T-helper 1 cell treated with Interleukin-12 subunit alpha and Interleukin-12 subunit beta and Interleukin-4 antibody, amounts not matched to agents 30 μg/mL and 1 μg/mL, for 36 hours (primary cell): ENCODE results near the gene ACTR5.

Source experiments
- H3K27ac Mint-ChIP-seq: one replicate; pipeline ENCODE4 v1.8.0; 2021; ENCODE audit warnings: mild to moderate bottlenecking, mixed read lengths
- H3K27me3 Mint-ChIP-seq: one replicate; pipeline ENCODE4 v1.8.0; 2021; ENCODE audit warnings: low read depth, mixed read lengths
- H3K36me3 Mint-ChIP-seq: one replicate; pipeline ENCODE4 v1.8.0; 2021; ENCODE audit warnings: low read depth, mixed read lengths
- H3K4me1 Mint-ChIP-seq: one replicate; pipeline ENCODE4 v1.8.0; 2021; ENCODE audit warnings: low read depth, mixed read lengths
- H3K4me3 Mint-ChIP-seq: one replicate; pipeline ENCODE4 v1.8.0; 2021; ENCODE audit warnings: mild to moderate bottlenecking, moderate library complexity, mixed read lengths
- H3K9me3 Mint-ChIP-seq: one replicate; pipeline ENCODE4 v1.8.0; 2021; ENCODE audit warnings: mixed read lengths

Gene ACTR5

DNA sequence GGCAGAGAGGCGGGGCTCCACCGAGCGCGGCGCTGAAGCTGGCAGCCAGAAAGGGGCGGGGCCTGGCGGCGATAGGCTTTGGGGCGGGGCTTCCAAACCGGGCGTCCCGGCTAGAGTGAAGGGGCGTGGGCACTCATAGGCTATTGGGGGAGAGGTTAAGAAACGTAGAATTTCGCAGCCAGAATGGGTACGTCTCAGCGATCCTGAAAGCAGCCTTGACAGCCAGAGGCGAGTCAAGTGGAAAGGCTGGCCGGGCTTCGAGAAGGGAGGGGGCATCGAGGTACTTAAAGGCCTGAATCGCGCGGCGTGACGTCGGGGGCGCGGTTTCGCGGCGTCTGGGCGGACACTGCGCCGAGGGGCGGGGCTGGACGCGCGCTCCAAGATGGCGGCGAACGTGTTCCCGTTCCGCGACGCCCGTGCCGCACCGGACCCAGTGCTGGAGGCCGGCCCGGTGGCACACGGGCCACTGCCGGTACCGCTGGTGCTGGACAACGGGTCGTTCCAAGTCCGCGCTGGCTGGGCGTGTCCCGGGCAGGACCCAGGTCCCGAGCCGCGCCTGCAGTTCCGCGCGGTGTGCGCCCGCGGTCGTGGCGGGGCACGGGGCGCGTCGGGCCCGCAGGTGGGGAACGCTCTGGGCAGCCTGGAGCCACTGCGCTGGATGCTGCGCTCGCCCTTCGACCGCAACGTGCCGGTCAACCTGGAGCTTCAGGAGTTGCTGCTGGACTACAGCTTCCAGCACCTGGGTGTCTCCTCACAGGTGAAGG is at the start of gene ACTR5:
Gene ACTR5 (plus strand): TSS at position 364 of the 764 bp plus-strand sequence. CDS start 19 bp downstream, at position 383.
- H3K27ac Mint-ChIP-seq = peak within 1 kb of the TSS; percentile 92
- H3K4me3 Mint-ChIP-seq = peak within 1 kb of the TSS; percentile 91
- peaks cover 11% of the 10 kb centered on the region for H3K36me3 Mint-ChIP-seq
- no peaks in the 10 kb centered on the region for H3K9me3 Mint-ChIP-seq
- peaks cover 21% of the 10 kb centered on the region for H3K4me1 Mint-ChIP-seq
- H3K27me3 Mint-ChIP-seq = peaks cover 18% of the 10 kb centered on the region

DNA sequence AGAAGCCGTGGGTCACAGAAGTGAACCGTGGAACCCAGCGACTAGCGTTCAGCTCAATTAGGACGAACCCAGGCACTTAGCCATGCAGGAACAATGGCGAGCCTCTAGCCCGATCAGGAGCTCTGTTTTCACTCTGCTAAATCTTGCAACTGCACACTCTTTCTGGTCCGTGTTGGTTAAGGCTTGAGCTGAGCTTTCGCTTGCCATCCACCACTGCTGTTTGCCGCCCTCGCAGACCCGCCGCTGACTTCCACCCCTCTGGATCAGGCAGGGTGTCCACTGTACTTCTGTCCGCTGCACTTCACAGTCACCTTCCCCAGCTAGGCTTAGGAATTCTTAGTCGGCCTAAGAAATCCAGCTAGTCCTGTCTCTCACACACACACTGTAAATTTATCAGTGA is 49.7 kb upstream of the ACTR5 start:
- Mint-ChIP-seq H3K36me3 (no peaks in the 10 kb centered on the region), H3K27ac (no peak overlapping the region), H3K27me3 (peaks cover 8% of the 10 kb centered on the region), H3K4me1 (no peaks in the 10 kb centered on the region), H3K4me3 (no peak overlapping the region), H3K9me3 (no peaks in the 10 kb centered on the region)

GRCh38 chr20:38700141-38700540 is 48.1 kb upstream of the ACTR5 start:
- Mint-ChIP-seq H3K27me3 (peaks cover 13% of the 10 kb centered on the region), H3K4me1 (no peaks in the 10 kb centered on the region), H3K36me3 (no peaks in the 10 kb centered on the region), H3K9me3 (no peaks in the 10 kb centered on the region), H3K27ac (no peak overlapping the region), H3K4me3 (no peak overlapping the region)

- H3K9me3 Mint-ChIP-seq = no peaks in the 10 kb centered on the region
- H3K36me3 Mint-ChIP-seq = no peaks in the 10 kb centered on the region
- H3K4me3 Mint-ChIP-seq = no peak overlapping the region
- H3K27me3 Mint-ChIP-seq = peaks cover 13% of the 10 kb centered on the region
- no peaks in the 10 kb centered on the region for H3K4me1 Mint-ChIP-seq
- no peak overlapping the region for H3K27ac Mint-ChIP-seq
Observed at GRCh38 chr20:38700926-38701325, 47.3 kb upstream of the ACTR5 start.

GRCh38 chr20:38703526-38703925 is 44.7 kb upstream of the ACTR5 start:
- Mint-ChIP-seq H3K4me3 (no peak overlapping the region), H3K27ac (no peak overlapping the region), H3K4me1 (no peaks in the 10 kb centered on the region), H3K36me3 (no peaks in the 10 kb centered on the region), H3K27me3 (peaks cover 13% of the 10 kb centered on the region), H3K9me3 (no peaks in the 10 kb centered on the region)

DNA sequence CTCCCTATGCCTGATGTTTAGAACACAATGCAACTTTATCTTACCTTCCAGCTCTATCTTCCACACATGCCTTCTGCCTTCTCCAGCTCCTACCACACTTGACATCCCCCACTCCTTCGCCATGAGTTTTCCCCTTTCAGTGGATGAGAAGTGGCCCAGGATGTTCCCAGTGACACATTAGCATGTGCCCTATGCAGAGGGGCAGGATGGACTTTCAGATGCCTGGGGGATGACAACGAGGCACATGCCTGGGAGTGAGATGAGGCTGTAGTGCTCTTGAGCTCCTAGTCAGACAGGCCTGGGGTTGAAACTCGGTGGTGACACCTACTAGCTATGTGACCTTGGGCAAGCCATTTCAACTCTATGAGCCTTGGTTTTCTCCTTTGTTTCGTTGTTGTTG is 44.1 kb upstream of the ACTR5 start:
- H3K36me3 Mint-ChIP-seq = no peaks in the 10 kb centered on the region
- H3K27ac Mint-ChIP-seq = no peak overlapping the region
- H3K9me3 Mint-ChIP-seq = no peaks in the 10 kb centered on the region
- H3K4me3 Mint-ChIP-seq = no peak overlapping the region
- H3K4me1 Mint-ChIP-seq = no peaks in the 10 kb centered on the region
- peaks cover 15% of the 10 kb centered on the region for H3K27me3 Mint-ChIP-seq

DNA sequence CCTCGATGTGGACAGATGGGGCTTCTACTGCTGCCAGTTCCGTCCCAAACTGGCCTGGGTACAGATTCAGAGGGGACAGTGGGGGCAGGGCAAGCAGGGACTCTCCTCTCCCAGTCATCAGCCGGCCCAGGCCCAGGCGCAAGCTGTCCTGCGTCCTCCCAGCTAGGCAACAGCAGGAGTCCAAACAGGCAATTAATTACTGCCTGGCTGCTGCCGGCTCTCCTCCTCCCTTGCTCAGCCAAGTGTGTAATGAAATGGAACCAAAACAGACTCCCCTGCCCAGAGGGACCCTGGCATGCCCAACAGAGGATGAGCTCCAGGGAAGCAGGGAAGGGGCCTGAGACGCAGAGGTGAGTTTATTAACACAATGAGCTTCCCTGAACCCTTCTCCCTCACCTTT is 41.8 kb upstream of the ACTR5 start:
- Mint-ChIP-seq H3K9me3 (no peaks in the 10 kb centered on the region), H3K4me3 (no peak overlapping the region), H3K4me1 (no peaks in the 10 kb centered on the region), H3K36me3 (no peaks in the 10 kb centered on the region), H3K27ac (no peak overlapping the region), H3K27me3 (peaks cover 22% of the 10 kb centered on the region)

DNA sequence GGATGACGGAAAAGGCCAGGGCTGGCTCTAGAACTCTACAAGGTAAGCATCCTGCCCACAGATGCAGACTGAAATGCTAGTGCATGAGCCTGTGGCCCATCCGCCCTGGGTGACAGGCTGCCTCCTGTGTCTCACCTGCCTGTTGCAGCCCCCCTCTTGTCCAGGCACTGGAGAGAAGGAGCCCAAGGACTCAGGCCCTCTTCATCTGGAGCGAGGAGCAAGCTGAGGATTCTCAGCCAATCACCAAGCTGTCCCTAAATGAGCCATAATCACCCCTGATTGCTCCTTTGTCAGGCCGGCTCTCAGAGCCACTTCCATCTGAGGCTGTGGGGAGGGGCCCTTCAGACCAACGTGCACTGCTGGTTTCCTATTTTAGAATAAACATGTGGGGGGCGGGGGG is 34.0 kb upstream of the ACTR5 start:
- Mint-ChIP-seq H3K27ac (no peak overlapping the region), H3K9me3 (no peaks in the 10 kb centered on the region), H3K36me3 (no peaks in the 10 kb centered on the region), H3K27me3 (peaks cover 55% of the 10 kb centered on the region), H3K4me3 (no peak overlapping the region), H3K4me1 (no peaks in the 10 kb centered on the region)

DNA sequence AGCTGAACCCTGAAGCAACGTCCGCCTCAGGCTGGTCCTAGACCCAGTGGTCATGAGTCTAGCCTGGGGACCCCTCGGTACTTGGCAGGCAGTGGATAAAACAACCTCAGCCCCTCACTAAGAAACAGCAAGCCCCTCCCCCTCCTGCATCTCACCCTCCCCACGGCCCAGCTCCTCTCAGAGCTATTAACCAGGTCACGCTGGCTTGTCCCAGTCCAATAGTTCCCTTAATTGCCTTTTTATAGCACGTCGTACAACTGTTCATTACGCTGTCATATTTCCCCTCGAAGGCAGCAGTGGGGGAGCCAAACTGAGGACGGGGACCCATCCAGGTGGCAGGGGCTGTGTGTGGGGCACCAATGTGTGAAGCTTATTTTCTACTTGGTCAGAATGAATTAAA is 32.6 kb upstream of the ACTR5 start:
- Mint-ChIP-seq H3K27ac (no peak overlapping the region), H3K36me3 (no peaks in the 10 kb centered on the region), H3K4me3 (no peak overlapping the region), H3K27me3 (peaks cover 61% of the 10 kb centered on the region), H3K9me3 (no peaks in the 10 kb centered on the region), H3K4me1 (no peaks in the 10 kb centered on the region)

DNA sequence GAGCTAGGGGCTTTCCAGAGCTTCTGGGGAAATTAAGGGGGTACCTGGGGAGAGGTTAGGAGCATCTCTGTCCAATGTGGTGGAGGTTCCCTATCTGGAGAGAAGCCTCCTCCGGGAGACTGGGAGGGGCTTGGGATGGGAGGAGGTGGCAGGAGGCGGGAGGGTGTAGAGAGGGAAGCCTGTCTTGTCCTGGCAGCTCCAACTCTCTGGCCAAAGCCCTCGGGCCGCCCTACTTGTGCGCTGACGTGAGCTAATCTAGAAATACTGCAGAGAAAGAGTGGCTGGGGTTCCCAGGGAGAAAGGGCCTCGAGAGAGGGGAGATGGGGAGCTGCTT is 25.6 kb upstream of the ACTR5 start:
- Mint-ChIP-seq H3K9me3 (no peaks in the 10 kb centered on the region), H3K27me3 (peaks cover 87% of the 10 kb centered on the region), H3K27ac (no peak overlapping the region), H3K4me3 (no peak overlapping the region), H3K4me1 (peaks cover 19% of the 10 kb centered on the region), H3K36me3 (peaks cover 6% of the 10 kb centered on the region)

GRCh38 chr20:38723017-38723847 is 25.0 kb upstream of the ACTR5 start:
- Mint-ChIP-seq H3K27me3 (peaks cover 88% of the 10 kb centered on the region), H3K4me3 (no peak overlapping the region), H3K27ac (peak overlapping the region; percentile 49), H3K9me3 (no peaks in the 10 kb centered on the region), H3K36me3 (peaks cover 12% of the 10 kb centered on the region), H3K4me1 (peaks cover 25% of the 10 kb centered on the region)

- H3K36me3 Mint-ChIP-seq = peaks cover 13% of the 10 kb centered on the region
- peaks cover 88% of the 10 kb centered on the region for H3K27me3 Mint-ChIP-seq
- H3K27ac Mint-ChIP-seq = peak within 1 kb of the TSS; percentile 83
- H3K4me1 Mint-ChIP-seq = peaks cover 27% of the 10 kb centered on the region
- peaks cover under 1% of the 10 kb centered on the region for H3K9me3 Mint-ChIP-seq
- H3K4me3 Mint-ChIP-seq = peak within 1 kb of the TSS; percentile 23
Observed at GRCh38 chr20:38723848-38724625, 24.2 kb upstream of the ACTR5 start, which contains the start of gene SLC32A1. SLC32A1 (plus strand) TSS chr20:38724486; CDS start chr20:38724725, 239 bp downstream.

- H3K36me3 Mint-ChIP-seq = peaks cover 16% of the 10 kb centered on the region
- H3K4me1 Mint-ChIP-seq = peaks cover 30% of the 10 kb centered on the region
- H3K9me3 Mint-ChIP-seq = peaks cover 4% of the 10 kb centered on the region
- H3K4me3 Mint-ChIP-seq = no peak overlapping the region
- peaks cover 88% of the 10 kb centered on the region for H3K27me3 Mint-ChIP-seq
- H3K27ac Mint-ChIP-seq = peak overlapping the region; percentile 83
Observed at GRCh38 chr20:38724626-38725147, 23.6 kb upstream of the ACTR5 start.

- H3K36me3 Mint-ChIP-seq = peaks cover 16% of the 10 kb centered on the region
- peak overlapping the region; percentile 23 for H3K4me3 Mint-ChIP-seq
- H3K4me1 Mint-ChIP-seq = peaks cover 34% of the 10 kb centered on the region
- H3K27me3 Mint-ChIP-seq = peaks cover 91% of the 10 kb centered on the region
- H3K9me3 Mint-ChIP-seq = peaks cover 4% of the 10 kb centered on the region
- peak overlapping the region; percentile 83 for H3K27ac Mint-ChIP-seq
Observed at GRCh38 chr20:38725148-38725901, 22.9 kb upstream of the ACTR5 start.
